IMR-90 (cell line): ENCODE data around the gene CNIH2. TPM values are rescaled to one million over a fixed set of nuclear protein-coding genes. Genes with fewer than 3 reads are reported as not detected.

Source experiments
- ATAC-seq: fragments of 200-7000 bp; cut with Tn5 transposase; 2 replicates; pipeline ENCODE4 v1.9.1; 2020; ENCODE audit warnings: low read depth, mild to moderate bottlenecking, moderate library complexity
- BruUV-seq: library from RNA; stranded (reverse); fragments of 400-500 nt; replicated peaks from 2 replicates; lab custom pipeline; 2021; lab: Mats Ljungman, UMichigan
- CTCF ChIA-PET: fragments of 300-600 bp; formaldehyde crosslinking; extraction: SDS; loops from one replicate; lab custom pipeline; 2021; ENCODE audit warnings: antibody characterized with exemption; lab: Yijun Ruan, JAX
- POLR2A ChIA-PET: fragments of 300-600 bp; sonication (Branson Sonifier 250); formaldehyde crosslinking; loops from one replicate; lab custom pipeline; 2022; ENCODE audit warnings: antibody characterized with exemption; ENCODE audit not compliant: unreplicated experiment; lab: Charles Lee
- DNase-seq: peaks from one replicate; pipeline ENCODE4 v3.0.0; 2013
- H2AFZ ChIP-seq: replicated peaks from 2 replicates; pipeline ENCODE3; 2013; ENCODE audit warnings: low read length, mild to moderate bottlenecking; ENCODE audit not compliant: poor library complexity
- H2AK5ac ChIP-seq: 2 replicates; pipeline ENCODE4 v1.6.1; 2013; ENCODE audit warnings: low read depth, low read length, inconsistent platforms
- H2AK9ac ChIP-seq: replicated peaks from 2 replicates; pipeline ENCODE3; 2013; ENCODE audit warnings: mild to moderate bottlenecking, low read depth, low read length, moderate library complexity; ENCODE audit not compliant: poor library complexity
- H2BK120ac ChIP-seq: 2 replicates; pipeline ENCODE4 v1.6.1; 2013; ENCODE audit warnings: low read depth, low read length, inconsistent platforms
- H2BK15ac ChIP-seq: 3 replicates; pipeline ENCODE4 v1.6.1; 2013; ENCODE audit warnings: low read depth, low read length, inconsistent platforms
- H2BK20ac ChIP-seq: 2 replicates; pipeline ENCODE4 v1.6.1; 2013; ENCODE audit warnings: low read depth, mild to moderate bottlenecking, inconsistent platforms, low read length, moderate library complexity
- H2BK5ac ChIP-seq: 2 replicates; pipeline ENCODE4 v1.6.1; 2013; ENCODE audit warnings: mild to moderate bottlenecking, low read depth, low read length, inconsistent platforms; ENCODE audit not compliant: poor library complexity, severe bottlenecking
- H3K14ac ChIP-seq: replicated peaks from 2 replicates; pipeline ENCODE4 v1.6.1; 2013; ENCODE audit warnings: low read depth, low read length, inconsistent platforms
- H3K18ac ChIP-seq: 2 replicates; pipeline ENCODE4 v1.6.1; 2013; ENCODE audit warnings: low read depth, low read length, control low read depth
- H3K23ac ChIP-seq: 2 replicates; pipeline ENCODE4 v1.6.1; 2013; ENCODE audit warnings: low read depth, low read length, inconsistent platforms
- H3K27ac ChIP-seq: 2 replicates; pipeline ENCODE4 v1.5.1; 2013; ENCODE audit warnings: mild to moderate bottlenecking, control low read depth, low read length; ENCODE audit not compliant: insufficient read depth
- H3K27me3 ChIP-seq: 2 replicates; pipeline ENCODE4 v1.6.1; 2013; ENCODE audit warnings: low read length; ENCODE audit not compliant: control insufficient read depth, insufficient read depth
- H3K36me3 ChIP-seq: 2 replicates; pipeline ENCODE4 v1.6.1; 2013; ENCODE audit warnings: low read length, mixed read lengths; ENCODE audit not compliant: control insufficient read depth, insufficient read depth
- H3K4ac ChIP-seq: 2 replicates; pipeline ENCODE4 v1.6.1; 2013; ENCODE audit warnings: low read depth, low read length, inconsistent platforms
- H3K4me1 ChIP-seq: 2 replicates; pipeline ENCODE4 v1.6.1; 2013; ENCODE audit warnings: low read length, mixed read lengths; ENCODE audit not compliant: control insufficient read depth, insufficient read depth
- H3K4me2 ChIP-seq: 2 replicates; pipeline ENCODE4 v1.6.1; 2013; ENCODE audit warnings: low read depth, mild to moderate bottlenecking, control low read depth, low read length, moderate library complexity
- H3K4me3 ChIP-seq: 2 replicates; pipeline ENCODE4 v1.5.1; 2013; ENCODE audit warnings: low read depth, mild to moderate bottlenecking, control low read depth, low read length, moderate library complexity; ENCODE audit not compliant: insufficient read depth
- H3K56ac ChIP-seq: 2 replicates; pipeline ENCODE4 v1.6.1; 2013; ENCODE audit warnings: low read length, inconsistent platforms; ENCODE audit not compliant: insufficient read depth; ENCODE audit errors: extremely low read depth
- H3K79me1 ChIP-seq, 2 experiments: 2 replicates each; pipeline ENCODE4 v1.6.1; 2013; ENCODE audit warnings: low read length in 2 of 2, inconsistent platforms in 1 of 2, low read depth in 1 of 2
- H3K9ac ChIP-seq: 2 replicates; pipeline ENCODE4 v1.6.1; 2013; ENCODE audit warnings: low read depth, low read length, control low read depth
- H3K9me1 ChIP-seq: 2 replicates; pipeline ENCODE4 v1.6.1; 2013; ENCODE audit warnings: low read length, inconsistent platforms; ENCODE audit not compliant: insufficient read depth
- H3K9me3 ChIP-seq: 2 replicates; pipeline ENCODE4 v1.6.1; 2013; ENCODE audit warnings: low read length; ENCODE audit not compliant: control insufficient read depth, insufficient read depth
- H4K20me1 ChIP-seq: 2 replicates; pipeline ENCODE4 v1.6.1; 2013; ENCODE audit warnings: low read length, inconsistent platforms; ENCODE audit not compliant: insufficient read depth
- H4K5ac ChIP-seq: 2 replicates; pipeline ENCODE4 v1.6.1; 2013; ENCODE audit warnings: mild to moderate bottlenecking, low read depth, low read length, control low read depth
- H4K8ac ChIP-seq, 2 experiments: 2 replicates each; pipeline ENCODE4 v1.6.1; 2013; ENCODE audit warnings: low read depth in 2 of 2, low read length in 2 of 2, control low read depth in 1 of 2, inconsistent platforms in 1 of 2
- H4K91ac ChIP-seq: 2 replicates; pipeline ENCODE4 v1.6.1; 2013; ENCODE audit warnings: low read depth, low read length, inconsistent platforms; ENCODE audit not compliant: insufficient read depth
- CEBPB ChIP-seq: IDR thresholded peaks from 2 replicates; pipeline ENCODE4 v1.6.1; 2012; ENCODE audit warnings: low read depth, low read length, improper control_type of control experiment
- CHD1 ChIP-seq: IDR thresholded peaks from 2 replicates; pipeline ENCODE4 v1.6.1; 2012; ENCODE audit warnings: low read depth, low read length, improper control_type of control experiment
- ELK1 ChIP-seq: fragments of 150-350 bp; IDR thresholded peaks from 2 replicates; pipeline ENCODE4 v1.6.1; 2016; ENCODE audit warnings: low read depth, mild to moderate bottlenecking, low read length, moderate library complexity, borderline replicate concordance
- FOS ChIP-seq: fragments of 150-350 bp; IDR thresholded peaks from 2 replicates; pipeline ENCODE4 v1.6.1; 2016; ENCODE audit warnings: low read depth, low read length
- MAFK ChIP-seq: IDR thresholded peaks from 2 replicates; pipeline ENCODE4 v1.6.1; 2012; ENCODE audit warnings: low read depth, low read length, improper control_type of control experiment
- MAZ ChIP-seq: IDR thresholded peaks from 2 replicates; pipeline ENCODE4 v1.6.1; 2012; ENCODE audit warnings: low read depth, mild to moderate bottlenecking, low read length, improper control_type of control experiment, moderate library complexity, borderline replicate concordance
- NFE2L2 ChIP-seq: fragments of 150-350 bp; IDR thresholded peaks from 2 replicates; pipeline ENCODE4 v1.6.1; 2016; ENCODE audit warnings: low read depth, mild to moderate bottlenecking, low read length
- RAD21 ChIP-seq: IDR thresholded peaks from 2 replicates; pipeline ENCODE4 v1.6.1; 2012; ENCODE audit warnings: low read length, improper control_type of control experiment
- RFX5 ChIP-seq: IDR thresholded peaks from 2 replicates; pipeline ENCODE4 v1.8.0; 2012; ENCODE audit warnings: low read depth, mild to moderate bottlenecking, low read length, moderate library complexity
- WGBS, 2 experiments: methylation state at CpG; one replicate each; pipeline versions ENCODE4 v1.1.5 to v1.1.7; 2013; ENCODE audit warnings: missing lambda C conversion rate in 2 of 2; ENCODE audit not compliant: insufficient read length in 1 of 2; ENCODE audit errors: extremely low coverage in 2 of 2; 5-methylcytosine and 5-hydroxymethylcytosine counted together
- dilution Hi-C: fragments of 300-500 bp; cut with HindIII; formaldehyde crosslinking; loops from one replicate; pipeline ENCODE4 v1.14.3; 2018; ENCODE audit warnings: low sequenced_read_pairs; ENCODE audit not compliant: unreplicated experiment
- in situ Hi-C: fragments of 300-500 bp; cut with MboI; formaldehyde crosslinking; loops from 3 replicates; pipeline ENCODE4 v1.14.3; 2019; ENCODE audit warnings: low sequenced_read_pairs, inconsistent platforms, mixed read lengths
- intact Hi-C: fragments of 100-400 bp; cut with micrococcal nuclease; formaldehyde crosslinking; loops from 2 replicates; pipeline ENCODE4 v1.10.0; 2022
- polyA plus RNA-seq, 3 experiments: library from polyadenylated mRNA; depleted of rRNA; stranded (reverse); fragments of >200 nt; gene quantifications; 2 replicates each; pipeline ENCODE4 v1.2.3, GENCODE V29; 2012; ENCODE audit warnings: low replicate concordance in 1 of 3
- total RNA-seq: library from RNA; depleted of rRNA; stranded (reverse); fragments of >200 nt; gene quantifications from 2 replicates; pipeline ENCODE4 v1.2.3, GENCODE V29; 2012
- TF ChIP-seq, protein P1 (sequence below): conservative IDR thresholded peaks from 2 replicates; pipeline ENCODE4 v1.5.1; 2012; ENCODE audit warnings: mild to moderate bottlenecking, low read depth, low read length, improper control_type of control experiment

CNIH2 gene
- total and polyA plus RNA-seq, 2 of the 4 experiments (the other 2 are of a cell fraction) = 0.54 to 3.4 TPM

DNA sequence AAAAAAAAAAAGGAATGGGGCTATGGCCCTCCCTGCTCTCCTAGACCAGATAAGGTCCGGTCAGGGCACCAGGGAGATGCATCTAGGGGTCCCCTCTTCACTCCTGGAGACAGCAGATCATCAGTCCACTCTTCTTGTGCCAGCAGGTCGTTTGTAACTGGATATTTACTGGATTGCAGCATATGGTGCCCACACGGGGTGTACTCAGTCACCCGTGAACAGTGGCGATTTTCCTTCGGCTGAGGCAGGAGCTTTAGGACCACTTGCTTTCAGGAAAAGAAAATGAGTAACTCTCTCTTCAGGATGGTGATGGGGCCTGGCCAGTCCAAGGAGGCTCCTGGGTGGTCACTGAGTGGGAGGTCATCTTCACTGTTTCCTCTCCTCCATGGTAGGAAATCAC is 47.8 kb upstream of the CNIH2 start:
- BruUV-seq = no TSS peak
- Histone ChIP-seq H3K4me1 (no peaks in the 10 kb centered on the region), H3K36me3 (peaks cover 52% of the 10 kb centered on the region), H2BK120ac (no peak overlapping the region), H3K23ac (no peak overlapping the region), H3K14ac (no peak overlapping the region), H3K4ac (no peak overlapping the region), H3K9me3 (no peaks in the 10 kb centered on the region), H3K27ac (no peak overlapping the region), H2AFZ (no peak overlapping the region), H4K5ac (no peak overlapping the region), H4K91ac (no peak overlapping the region), H3K27me3 (no peaks in the 10 kb centered on the region), H3K9ac (no peak overlapping the region), H3K4me3 (no peak overlapping the region), H2BK5ac (no peak overlapping the region), H4K8ac (no peak overlapping the region), H3K4me2 (no peak overlapping the region), H2BK20ac (no peak overlapping the region), H2AK5ac (no peak overlapping the region), H3K56ac (no peak overlapping the region), H3K18ac (no peak overlapping the region), H3K79me1 (no peaks in the 10 kb centered on the region), H2BK15ac (no peak overlapping the region), H3K9me1 (no peaks in the 10 kb centered on the region; the same call in 1 of the 2 replicates), H2AK9ac (no peak overlapping the region), H4K20me1 (no peaks in the 10 kb centered on the region)
- ATAC-seq = no peak
- 88% methylated on average over 1 of the region's 6 CpGs; no CpG with 5 or more reads in 1 of the 2 experiments for WGBS, 2 experiments
- POLR2A ChIA-PET = no interaction called here
- intact Hi-C loops = no loop called here
- no peak for TF ChIP-seq RFX5
- TF ChIP-seq FOS = no peak
- TF ChIP-seq, protein P1, sequence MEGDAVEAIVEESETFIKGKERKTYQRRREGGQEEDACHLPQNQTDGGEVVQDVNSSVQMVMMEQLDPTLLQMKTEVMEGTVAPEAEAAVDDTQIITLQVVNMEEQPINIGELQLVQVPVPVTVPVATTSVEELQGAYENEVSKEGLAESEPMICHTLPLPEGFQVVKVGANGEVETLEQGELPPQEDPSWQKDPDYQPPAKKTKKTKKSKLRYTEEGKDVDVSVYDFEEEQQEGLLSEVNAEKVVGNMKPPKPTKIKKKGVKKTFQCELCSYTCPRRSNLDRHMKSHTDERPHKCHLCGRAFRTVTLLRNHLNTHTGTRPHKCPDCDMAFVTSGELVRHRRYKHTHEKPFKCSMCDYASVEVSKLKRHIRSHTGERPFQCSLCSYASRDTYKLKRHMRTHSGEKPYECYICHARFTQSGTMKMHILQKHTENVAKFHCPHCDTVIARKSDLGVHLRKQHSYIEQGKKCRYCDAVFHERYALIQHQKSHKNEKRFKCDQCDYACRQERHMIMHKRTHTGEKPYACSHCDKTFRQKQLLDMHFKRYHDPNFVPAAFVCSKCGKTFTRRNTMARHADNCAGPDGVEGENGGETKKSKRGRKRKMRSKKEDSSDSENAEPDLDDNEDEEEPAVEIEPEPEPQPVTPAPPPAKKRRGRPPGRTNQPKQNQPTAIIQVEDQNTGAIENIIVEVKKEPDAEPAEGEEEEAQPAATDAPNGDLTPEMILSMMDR = no peak
- no peak for TF ChIP-seq ELK1
- no peak for TF ChIP-seq RAD21
- TF ChIP-seq NFE2L2 = no peak
- no peak for TF ChIP-seq MAZ
- no peak for TF ChIP-seq CHD1
- TF ChIP-seq CEBPB = no peak
- TF ChIP-seq MAFK = no peak
- no peak for DNase-seq
- dilution Hi-C loops = no loop called here
- in situ Hi-C loops = no loop called here
- CTCF ChIA-PET = no interaction called here
